SK-N-MC (cell line): ENCODE data around the gene FGF14.
A peak's percentile ranks its signal among the peaks of the same experiment; 100 is the strongest.

Experiments used
- DNase-seq: peaks from one replicate; pipeline ENCODE4 v3.0.0-alpha.2; 2011; ENCODE audit warnings: low read depth, low spot score
- H3K27ac ChIP-seq: fragments of 200-600 bp; sonication (generic); 2 replicates; pipeline ENCODE4 v1.5.1; 2016; ENCODE audit warnings: mixed run types
- H3K36me3 ChIP-seq: fragments of 200-600 bp; sonication (generic); 2 replicates; pipeline ENCODE4 v1.6.1; 2017; ENCODE audit warnings: antibody characterized with exemption, low read length, mixed read lengths; ENCODE audit not compliant: insufficient read depth
- H3K4me3 ChIP-seq: fragments of 200-600 bp; sonication (generic); 2 replicates; pipeline ENCODE4 v1.5.1; 2016
- H3K9ac ChIP-seq: fragments of 200-600 bp; sonication (generic); 2 replicates; pipeline ENCODE4 v1.8.0; 2017; ENCODE audit warnings: mixed run types, mixed read lengths; ENCODE audit not compliant: insufficient read length
- H3K9me3 ChIP-seq: fragments of 200-600 bp; sonication (generic); 2 replicates; pipeline ENCODE4 v1.6.1; 2017; ENCODE audit warnings: low read depth, mild to moderate bottlenecking, antibody characterized with exemption, low read length, moderate library complexity, mixed read lengths
- EZH2 ChIP-seq: fragments of 200-600 bp; sonication (generic); IDR thresholded peaks from one replicate; pipeline ENCODE4 v1.6.1; 2017; ENCODE audit warnings: antibody characterized with exemption
- FOXP2 ChIP-seq: optimal IDR thresholded peaks from 2 replicates; pipeline ENCODE3; 2011; ENCODE audit warnings: mild to moderate bottlenecking, moderate library complexity; ENCODE audit not compliant: insufficient read depth; ENCODE audit errors: extremely low read length, control extremely low read depth
- POLR2AphosphoS5 ChIP-seq: IDR thresholded peaks from 2 replicates; pipeline ENCODE4 v1.6.1; 2012; ENCODE audit warnings: mild to moderate bottlenecking, low read depth, low read length, borderline replicate concordance

Gene FGF14

GRCh38 chr13:101779147-101779546 lies 622.7 kb downstream of the FGF14 start:
- no peak overlapping the region for H3K27ac ChIP-seq
- H3K4me3 ChIP-seq = no peak overlapping the region
- H3K9me3 ChIP-seq = no peaks in the 10 kb centered on the region
- no peaks in the 10 kb centered on the region for H3K36me3 ChIP-seq
- no peak overlapping the region for H3K9ac ChIP-seq
- DNase-seq = no peak
- no peak for TF ChIP-seq POLR2AphosphoS5
- no peak for TF ChIP-seq EZH2
- no peak for TF ChIP-seq FOXP2

GRCh38 chr13:101775267-101775666 lies 626.6 kb downstream of the FGF14 start:
- Histone ChIP-seq H3K9ac (no peak overlapping the region), H3K36me3 (no peaks in the 10 kb centered on the region), H3K27ac (no peak overlapping the region), H3K9me3 (no peaks in the 10 kb centered on the region), H3K4me3 (no peak overlapping the region)
- no peak for DNase-seq
- TF ChIP-seq EZH2 (no peak), FOXP2 (no peak), POLR2AphosphoS5 (no peak)

- no peak overlapping the region for H3K4me3 ChIP-seq
- no peak for DNase-seq
- H3K9ac ChIP-seq = no peak overlapping the region
- no peaks in the 10 kb centered on the region for H3K36me3 ChIP-seq
- H3K27ac ChIP-seq = no peak overlapping the region
- TF ChIP-seq POLR2AphosphoS5 (no peak), EZH2 (no peak), FOXP2 (no peak)
- no peaks in the 10 kb centered on the region for H3K9me3 ChIP-seq
Measured at GRCh38 chr13:101774393-101774792, 627.5 kb downstream of the FGF14 start.

GRCh38 chr13:101773062-101773461 lies 628.8 kb downstream of the FGF14 start:
- Histone ChIP-seq H3K4me3 (no peak overlapping the region), H3K27ac (no peak overlapping the region), H3K9me3 (no peaks in the 10 kb centered on the region), H3K36me3 (no peaks in the 10 kb centered on the region), H3K9ac (no peak overlapping the region)
- no peak for DNase-seq
- no peak for TF ChIP-seq FOXP2
- TF ChIP-seq EZH2 = no peak
- TF ChIP-seq POLR2AphosphoS5 = no peak

GRCh38 chr13:101767131-101767530 lies 634.7 kb downstream of the FGF14 start:
- no peak overlapping the region for H3K4me3 ChIP-seq
- no peak overlapping the region for H3K9ac ChIP-seq
- H3K27ac ChIP-seq = no peak overlapping the region
- no peaks in the 10 kb centered on the region for H3K36me3 ChIP-seq
- TF ChIP-seq POLR2AphosphoS5 (no peak), EZH2 (no peak), FOXP2 (no peak)
- DNase-seq = no peak
- H3K9me3 ChIP-seq = no peaks in the 10 kb centered on the region

- no peak for TF ChIP-seq POLR2AphosphoS5
- TF ChIP-seq FOXP2 = no peak
- no peak overlapping the region for H3K4me3 ChIP-seq
- no peak overlapping the region for H3K9ac ChIP-seq
- no peaks in the 10 kb centered on the region for H3K9me3 ChIP-seq
- no peak overlapping the region for H3K27ac ChIP-seq
- no peak for DNase-seq
- no peaks in the 10 kb centered on the region for H3K36me3 ChIP-seq
Measured at GRCh38 chr13:101763191-101763590, 638.7 kb downstream of the FGF14 start.

GRCh38 chr13:101757446-101758039 lies 644.3 kb downstream of the FGF14 start:
- Histone ChIP-seq H3K36me3 (no peaks in the 10 kb centered on the region), H3K9ac (no peak overlapping the region), H3K4me3 (no peak overlapping the region), H3K27ac (no peak overlapping the region), H3K9me3 (no peaks in the 10 kb centered on the region)
- TF ChIP-seq POLR2AphosphoS5 (no peak), FOXP2 (no peak), EZH2 (no peak)
- peak; percentile 35 for DNase-seq

GRCh38 chr13:101755228-101755887 lies 646.5 kb downstream of the FGF14 start:
- no peaks in the 10 kb centered on the region for H3K9me3 ChIP-seq
- H3K4me3 ChIP-seq = no peak overlapping the region
- H3K27ac ChIP-seq = no peak overlapping the region
- no peak for DNase-seq
- H3K36me3 ChIP-seq = no peaks in the 10 kb centered on the region
- TF ChIP-seq POLR2AphosphoS5 (no peak), FOXP2 (no peak), EZH2 (no peak)
- H3K9ac ChIP-seq = no peak overlapping the region
